ENCODE results near the gene DYNLRB1.
A peak's percentile ranks its signal among the peaks of the same experiment; 100 is the strongest.
"Not testable (repeated sequence)": the region's sequence is repeated elsewhere in the genome, so short reads cannot be mapped to it uniquely, and the experiment has no call there.

The DYNLRB1 gene

GRCh38 chr20:34475979-34476736 is 40.1 kb upstream of the DYNLRB1 start:
- Histone ChIP-seq H3K9me3 (ENCODE audit: severe bottlenecking) (no peaks in the 10 kb centered on the region), H3K36me3 (ENCODE audit: low read depth) (peaks cover 85% of the 10 kb centered on the region), H3K4me3 (ENCODE audit: severe bottlenecking) (no peak overlapping the region), H3K4me1 (ENCODE audit: insufficient read depth, poor library complexity, severe bottlenecking) (peaks cover 22% of the 10 kb centered on the region), H3K27me3 (ENCODE audit: insufficient read depth, poor library complexity, severe bottlenecking) (no peaks in the 10 kb centered on the region), H3K27ac (ENCODE audit: poor library complexity, severe bottlenecking) (no peak overlapping the region)
- peak; percentile 27 for TF ChIP-seq CTCF (IDR thresholded peaks at IDR 0.05; ENCODE audit: poor library complexity, severe bottlenecking)
- ATAC-seq (ENCODE audit: low read depth) (no peak), DNase-seq (ENCODE audit: low spot score) (no peak)

GRCh38 chr20:34479627-34480026 is 36.6 kb upstream of the DYNLRB1 start:
- Histone ChIP-seq H3K36me3 (ENCODE audit: low read depth) (peaks cover 87% of the 10 kb centered on the region), H3K4me1 (ENCODE audit: insufficient read depth, poor library complexity, severe bottlenecking) (peaks cover 3% of the 10 kb centered on the region), H3K27me3 (ENCODE audit: insufficient read depth, poor library complexity, severe bottlenecking) (no peaks in the 10 kb centered on the region), H3K4me3 (ENCODE audit: severe bottlenecking) (no peak overlapping the region), H3K27ac (ENCODE audit: poor library complexity, severe bottlenecking) (no peak overlapping the region), H3K9me3 (ENCODE audit: severe bottlenecking) (no peaks in the 10 kb centered on the region)
- no peak for TF ChIP-seq CTCF (IDR thresholded peaks at IDR 0.05; ENCODE audit: poor library complexity, severe bottlenecking)
- no peak for DNase-seq (ENCODE audit: low spot score)
- ATAC-seq (ENCODE audit: low read depth), result no peak

- not testable (repeated sequence) for H3K27ac ChIP-seq (ENCODE audit: poor library complexity, severe bottlenecking); H3K27me3 ChIP-seq (ENCODE audit: insufficient read depth, poor library complexity, severe bottlenecking); H3K4me1 ChIP-seq (ENCODE audit: insufficient read depth, poor library complexity, severe bottlenecking); H3K9me3 ChIP-seq (ENCODE audit: severe bottlenecking); H3K4me3 ChIP-seq (ENCODE audit: severe bottlenecking); DNase-seq (ENCODE audit: low spot score); ATAC-seq (ENCODE audit: low read depth)
- peaks cover 100% of the 10 kb centered on the region for H3K36me3 ChIP-seq (ENCODE audit: low read depth)
Observed at GRCh38 chr20:34482154-34482553, 34.1 kb upstream of the DYNLRB1 start.

GRCh38 chr20:34483585-34484220 is 32.5 kb upstream of the DYNLRB1 start:
- not testable (repeated sequence) for H3K4me3 ChIP-seq (ENCODE audit: severe bottlenecking); DNase-seq (ENCODE audit: low spot score); H3K4me1 ChIP-seq (ENCODE audit: insufficient read depth, poor library complexity, severe bottlenecking); H3K27me3 ChIP-seq (ENCODE audit: insufficient read depth, poor library complexity, severe bottlenecking); ATAC-seq (ENCODE audit: low read depth); H3K9me3 ChIP-seq (ENCODE audit: severe bottlenecking); H3K27ac ChIP-seq (ENCODE audit: poor library complexity, severe bottlenecking)
- H3K36me3 ChIP-seq (ENCODE audit: low read depth), result peaks cover 100% of the 10 kb centered on the region

GRCh38 chr20:34485068-34485634 is 31.1 kb upstream of the DYNLRB1 start:
- no peaks in the 10 kb centered on the region for H3K27me3 ChIP-seq (ENCODE audit: insufficient read depth, poor library complexity, severe bottlenecking)
- peaks cover 100% of the 10 kb centered on the region for H3K36me3 ChIP-seq (ENCODE audit: low read depth)
- H3K4me3 ChIP-seq (ENCODE audit: severe bottlenecking), result no peak overlapping the region
- DNase-seq (ENCODE audit: low spot score) (no peak), ATAC-seq (ENCODE audit: low read depth) (no peak)
- H3K27ac ChIP-seq (ENCODE audit: poor library complexity, severe bottlenecking), result no peak overlapping the region
- H3K9me3 ChIP-seq (ENCODE audit: severe bottlenecking), result no peaks in the 10 kb centered on the region
- no peak for TF ChIP-seq CTCF (IDR thresholded peaks at IDR 0.05; ENCODE audit: poor library complexity, severe bottlenecking)
- H3K4me1 ChIP-seq (ENCODE audit: insufficient read depth, poor library complexity, severe bottlenecking), result no peaks in the 10 kb centered on the region

Data from RWPE2 (cell line).